ENCODE results near the gene SEMA3C. TPM values are rescaled to one million over a fixed set of nuclear protein-coding genes. Genes with fewer than 3 reads are reported as not detected.
A peak's percentile ranks its signal among the peaks of the same experiment; 100 is the strongest.

The SEMA3C gene
- total and polyA plus RNA-seq, 11 donors = 11.7 to 110 (median 67.6) TPM

DNA sequence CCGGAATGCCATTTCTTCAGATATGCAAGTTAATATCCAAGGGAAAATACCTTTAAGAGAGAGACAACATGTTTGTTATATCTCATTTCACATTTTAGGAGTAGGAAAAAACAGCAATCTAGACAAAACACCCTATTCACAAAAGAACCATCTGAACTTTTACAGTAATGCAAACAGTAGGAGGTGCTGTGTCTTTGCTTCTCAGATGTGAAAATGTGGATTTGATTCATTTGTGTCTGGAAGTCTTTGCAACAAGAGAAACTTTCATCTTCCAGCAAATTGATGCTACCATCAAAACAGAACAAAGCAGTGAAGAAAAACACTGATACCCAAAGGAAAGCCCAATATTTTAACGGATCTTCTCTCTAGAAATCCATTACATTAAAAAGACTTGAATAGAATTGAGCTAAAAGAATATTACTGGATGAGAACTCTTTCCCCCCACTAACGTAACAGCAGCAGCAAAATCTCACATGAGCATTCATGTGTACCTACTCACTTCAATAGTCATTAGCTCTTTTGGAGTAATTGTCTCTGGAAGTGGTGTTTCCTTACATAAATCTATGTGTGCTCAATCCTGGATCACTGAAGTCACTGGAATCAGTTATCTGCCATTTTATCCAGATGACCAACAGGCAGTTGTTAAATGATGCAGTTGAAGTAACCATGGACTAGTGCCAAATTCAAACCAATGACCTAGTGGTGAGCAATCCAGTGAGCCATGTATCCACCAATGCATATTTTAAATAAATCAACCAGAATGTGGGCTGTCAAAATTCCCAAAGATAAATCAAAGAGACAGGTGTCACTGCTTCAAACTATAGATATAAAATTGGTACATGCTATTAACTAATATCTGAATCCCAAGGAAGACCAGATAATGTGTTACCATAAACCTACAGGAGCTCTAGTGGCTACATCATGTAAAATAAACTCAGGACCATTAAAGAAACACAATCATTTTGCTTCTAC is 1.8 kb downstream of the SEMA3C start:
- Histone ChIP-seq H3K27me3 (peaks cover 0 to 4% (median 0%) of the 10 kb centered on the region in 9 donors), H3K9me3 (no peaks in the 10 kb centered on the region), H3K36me3 (peaks cover 0 to 6% (median 0%) of the 10 kb centered on the region in 9 donors), H3K4me1 (peaks cover 0 to 20% (median 4%) of the 10 kb centered on the region in 12 donors), H3K27ac (no peak overlapping the region), H3K4me3 (peak overlapping the region in 10 of 12 donors; percentile 48 to 80 (median 68))
- no peak for DNase-seq
- no peak for ATAC-seq
- 68 to 78% (median 74%) methylated on average over 3 of the region's 3 CpGs for WGBS, 4 donors
- no peak for TF ChIP-seq POLR2A (IDR thresholded peaks at IDR 0.05)
- TF ChIP-seq, protein P1, sequence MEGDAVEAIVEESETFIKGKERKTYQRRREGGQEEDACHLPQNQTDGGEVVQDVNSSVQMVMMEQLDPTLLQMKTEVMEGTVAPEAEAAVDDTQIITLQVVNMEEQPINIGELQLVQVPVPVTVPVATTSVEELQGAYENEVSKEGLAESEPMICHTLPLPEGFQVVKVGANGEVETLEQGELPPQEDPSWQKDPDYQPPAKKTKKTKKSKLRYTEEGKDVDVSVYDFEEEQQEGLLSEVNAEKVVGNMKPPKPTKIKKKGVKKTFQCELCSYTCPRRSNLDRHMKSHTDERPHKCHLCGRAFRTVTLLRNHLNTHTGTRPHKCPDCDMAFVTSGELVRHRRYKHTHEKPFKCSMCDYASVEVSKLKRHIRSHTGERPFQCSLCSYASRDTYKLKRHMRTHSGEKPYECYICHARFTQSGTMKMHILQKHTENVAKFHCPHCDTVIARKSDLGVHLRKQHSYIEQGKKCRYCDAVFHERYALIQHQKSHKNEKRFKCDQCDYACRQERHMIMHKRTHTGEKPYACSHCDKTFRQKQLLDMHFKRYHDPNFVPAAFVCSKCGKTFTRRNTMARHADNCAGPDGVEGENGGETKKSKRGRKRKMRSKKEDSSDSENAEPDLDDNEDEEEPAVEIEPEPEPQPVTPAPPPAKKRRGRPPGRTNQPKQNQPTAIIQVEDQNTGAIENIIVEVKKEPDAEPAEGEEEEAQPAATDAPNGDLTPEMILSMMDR (IDR thresholded peaks at IDR 0.05) = peak in 8 of 12 donors; percentile 19 to 50 (median 40)
- intact Hi-C loops (cut with DNase I) = loop anchor here (5.0 to 10.0 kb wide), 12 partner anchors 125 to 555 kb away; no protein-coding TSS in a partner anchor

DNA sequence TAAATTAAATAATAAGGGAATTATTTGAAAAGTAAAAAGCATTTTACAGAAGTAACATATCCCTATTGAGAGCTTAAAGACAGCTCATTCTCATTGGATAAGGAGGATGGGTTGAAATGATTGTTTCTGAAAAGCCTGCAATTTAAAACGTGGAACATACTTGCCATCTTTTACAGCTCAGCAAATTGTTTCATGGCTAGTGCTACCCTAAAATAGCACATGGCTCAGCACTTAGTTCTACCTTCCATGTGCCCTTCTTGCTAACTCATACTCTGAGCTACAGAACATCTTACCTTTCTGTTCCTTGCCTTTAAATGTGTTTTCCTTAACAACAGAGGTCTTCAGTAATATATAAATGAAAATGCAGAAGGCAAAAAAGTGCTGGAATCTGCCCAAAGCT is 8.6 kb downstream of the SEMA3C start:
- TF ChIP-seq, protein P1 (IDR thresholded peaks at IDR 0.05) = no peak
- no peak for TF ChIP-seq POLR2A (IDR thresholded peaks at IDR 0.05)
- intact Hi-C loops (cut with DNase I) = loop anchor here in 9 of 10 donors (10.0 kb wide), 6 partner anchors 125 to 555 kb away; no protein-coding TSS in a partner anchor
- ATAC-seq = peak; percentile 45 to 85 (median 65)

DNA sequence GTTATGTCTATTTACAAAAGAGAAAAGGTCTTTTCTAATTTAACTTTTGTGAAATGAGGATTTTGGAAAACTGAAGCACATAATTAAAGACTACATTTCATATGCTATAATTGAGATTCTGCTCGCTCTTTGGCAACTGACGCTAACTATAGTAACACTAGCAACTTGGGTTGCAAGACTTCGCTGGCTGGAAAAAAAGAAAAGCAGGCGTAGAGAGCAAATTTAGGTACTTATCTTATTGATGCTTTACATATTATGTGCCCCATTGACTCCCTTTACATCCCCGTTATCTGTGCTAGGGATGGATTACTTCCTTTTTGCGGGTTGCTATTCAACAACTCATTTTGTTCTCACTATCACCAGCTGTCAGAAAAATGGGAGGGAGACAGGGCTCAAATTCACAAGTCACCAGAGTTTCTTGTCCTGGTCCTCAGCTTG is 10.5 kb downstream of the SEMA3C start:
- peak overlapping the region in 2 of 12 donors; percentile 4 to 5 for H3K27ac ChIP-seq
- H3K9me3 ChIP-seq = no peaks in the 10 kb centered on the region
- intact Hi-C loops (cut with DNase I) = no loop called here
- DNase-seq = no peak
- H3K36me3 ChIP-seq = no peaks in the 10 kb centered on the region
- peaks cover 0 to 30% (median 5%) of the 10 kb centered on the region in 12 donors for H3K4me1 ChIP-seq
- peak overlapping the region in 5 of 12 donors; percentile 5 to 26 (median 12) for H3K4me3 ChIP-seq
- H3K27me3 ChIP-seq = no peaks in the 10 kb centered on the region
- TF ChIP-seq, protein P1 (IDR thresholded peaks at IDR 0.05) = no peak
- TF ChIP-seq POLR2A (IDR thresholded peaks at IDR 0.05) = no peak
- no peak for ATAC-seq
- 23 to 30% (median 25%) methylated on average over 6 of the region's 6 CpGs for WGBS, 4 donors

More for the DNA sequence above, 8.6 kb downstream of the SEMA3C start:
- DNase-seq = no peak
- Histone ChIP-seq H3K27ac (no peak overlapping the region), H3K36me3 (peaks cover 0 to 3% (median 0%) of the 10 kb centered on the region in 9 donors), H3K9me3 (no peaks in the 10 kb centered on the region), H3K4me3 (no peak overlapping the region), H3K4me1 (peaks cover 0 to 30% (median 5%) of the 10 kb centered on the region in 12 donors), H3K27me3 (no peaks in the 10 kb centered on the region)
- 13 to 28% (median 21%) methylated on average over 1 of the region's 1 CpG for WGBS, 4 donors

DNA sequence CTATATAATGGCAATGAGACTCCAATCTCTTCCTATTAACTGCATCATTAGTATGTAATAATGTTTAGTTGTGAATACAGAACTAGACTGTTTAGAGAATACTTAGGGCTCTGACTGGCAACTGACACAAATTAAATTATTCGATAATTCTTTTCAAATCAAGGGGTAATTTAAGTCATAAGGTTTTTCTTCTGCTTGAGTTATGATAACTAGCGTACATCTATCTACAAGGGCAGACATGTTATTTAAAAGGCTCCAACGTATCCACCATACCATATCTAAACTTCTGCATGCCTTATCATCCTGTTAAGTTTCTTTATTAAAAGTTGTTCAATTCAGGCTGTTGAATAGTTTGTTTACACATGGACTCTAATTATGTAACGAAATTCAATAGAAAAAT is 11.2 kb downstream of the SEMA3C start:
- no peaks in the 10 kb centered on the region for H3K9me3 ChIP-seq
- H3K27ac ChIP-seq = no peak overlapping the region
- 61 to 71% (median 63%) methylated on average over 4 of the region's 4 CpGs for WGBS, 4 donors
- peaks cover 0 to 30% (median 5%) of the 10 kb centered on the region in 12 donors for H3K4me1 ChIP-seq
- H3K4me3 ChIP-seq = no peak overlapping the region
- no peaks in the 10 kb centered on the region for H3K36me3 ChIP-seq
- no peak for TF ChIP-seq POLR2A (IDR thresholded peaks at IDR 0.05)
- H3K27me3 ChIP-seq = no peaks in the 10 kb centered on the region
- intact Hi-C loops (cut with DNase I) = no loop called here
- no peak for DNase-seq
- no peak for ATAC-seq
